HEK293 (cell line): ENCODE data around the gene PLD4.

ENCODE experiments used
- EGR2 ChIP-seq: fragments of 450-650 bp; formaldehyde crosslinking; IDR thresholded peaks from 2 replicates; pipeline ENCODE4 v1.5.1; 2016; ENCODE audit warnings: low read depth, missing biosample characterization, missing genetic modification characterization
- KLF16 ChIP-seq: fragments of 450-650 bp; formaldehyde crosslinking; IDR thresholded peaks from 2 replicates; pipeline ENCODE4 v1.5.1; 2017; ENCODE audit warnings: missing biosample characterization, missing genetic modification characterization
- SP7 ChIP-seq: fragments of 450-650 bp; formaldehyde crosslinking; IDR thresholded peaks from 2 replicates; pipeline ENCODE4 v1.5.1; 2016; ENCODE audit warnings: missing biosample characterization, missing genetic modification characterization
- ZNF10 ChIP-seq: fragments of 450-650 bp; formaldehyde crosslinking; IDR thresholded peaks from 2 replicates; pipeline ENCODE4 v1.5.1; 2017; ENCODE audit warnings: missing biosample characterization, missing genetic modification characterization
- ZNF138 ChIP-seq: fragments of 450-650 bp; formaldehyde crosslinking; IDR thresholded peaks from 2 replicates; pipeline ENCODE4 v1.5.1; 2016; ENCODE audit warnings: missing biosample characterization, missing genetic modification characterization, borderline replicate concordance
- ZNF140 ChIP-seq: fragments of 450-650 bp; formaldehyde crosslinking; IDR thresholded peaks from 2 replicates; pipeline ENCODE4 v1.5.1; 2016; ENCODE audit warnings: missing biosample characterization, missing genetic modification characterization
- ZNF24 ChIP-seq: fragments of 450-650 bp; formaldehyde crosslinking; IDR thresholded peaks from 2 replicates; pipeline ENCODE4 v1.5.1; 2016; ENCODE audit warnings: missing biosample characterization, missing genetic modification characterization
- ZNF416 ChIP-seq: fragments of 450-650 bp; formaldehyde crosslinking; IDR thresholded peaks from 2 replicates; pipeline ENCODE4 v1.5.1; 2016; ENCODE audit warnings: missing biosample characterization, missing genetic modification characterization
- ZNF501 ChIP-seq: fragments of 450-650 bp; formaldehyde crosslinking; IDR thresholded peaks from 2 replicates; pipeline ENCODE4 v1.5.1; 2016; ENCODE audit warnings: missing biosample characterization, missing genetic modification characterization
- ZNF510 ChIP-seq: fragments of 450-650 bp; formaldehyde crosslinking; IDR thresholded peaks from 2 replicates; pipeline ENCODE4 v1.5.1; 2018; ENCODE audit warnings: mild to moderate bottlenecking, missing genetic modification characterization, missing biosample characterization; ENCODE audit not compliant: insufficient replicate concordance
- ZNF555 ChIP-seq: fragments of 450-650 bp; formaldehyde crosslinking; conservative IDR thresholded peaks from 2 replicates; pipeline ENCODE4 v1.5.1; 2017; ENCODE audit warnings: missing biosample characterization, mild to moderate bottlenecking, missing genetic modification characterization, inconsistent platforms
- ZNF560 ChIP-seq: fragments of 450-650 bp; formaldehyde crosslinking; IDR thresholded peaks from 2 replicates; pipeline ENCODE4 v1.5.1; 2017; ENCODE audit warnings: missing biosample characterization, missing genetic modification characterization, borderline replicate concordance
- ZNF585B ChIP-seq: fragments of 450-650 bp; formaldehyde crosslinking; IDR thresholded peaks from 2 replicates; pipeline ENCODE4 v1.5.1; 2016; ENCODE audit warnings: missing biosample characterization, missing genetic modification characterization
- ZNF596 ChIP-seq: fragments of 450-650 bp; IDR thresholded peaks from 2 replicates; pipeline ENCODE4 v1.5.0; 2018; ENCODE audit warnings: missing biosample characterization, mild to moderate bottlenecking, missing genetic modification characterization, moderate library complexity
- ZNF610 ChIP-seq: fragments of 450-650 bp; formaldehyde crosslinking; IDR thresholded peaks from 2 replicates; pipeline ENCODE4 v1.5.1; 2016; ENCODE audit warnings: missing biosample characterization, missing genetic modification characterization, borderline replicate concordance
- ZNF654 ChIP-seq: fragments of 450-650 bp; formaldehyde crosslinking; IDR thresholded peaks from 2 replicates; pipeline ENCODE4 v1.5.1; 2016; ENCODE audit warnings: low read depth, missing biosample characterization, missing genetic modification characterization
- ZNF658 ChIP-seq: fragments of 450-650 bp; formaldehyde crosslinking; IDR thresholded peaks from 2 replicates; pipeline ENCODE4; 2016; ENCODE audit warnings: missing biosample characterization, missing genetic modification characterization
- ZNF677 ChIP-seq: fragments of 450-650 bp; IDR thresholded peaks from 2 replicates; pipeline ENCODE4 v1.5.0; 2018; ENCODE audit warnings: missing biosample characterization, mild to moderate bottlenecking, missing genetic modification characterization, moderate library complexity
- ZNF747 ChIP-seq: fragments of 450-650 bp; formaldehyde crosslinking; IDR thresholded peaks from 2 replicates; pipeline ENCODE4 v1.5.1; 2016; ENCODE audit warnings: missing biosample characterization, missing genetic modification characterization
- ZNF76 ChIP-seq: fragments of 450-650 bp; formaldehyde crosslinking; IDR thresholded peaks from 2 replicates; pipeline ENCODE4; 2016; ENCODE audit warnings: low read depth, missing biosample characterization, missing genetic modification characterization, borderline replicate concordance
- ZNF768 ChIP-seq: fragments of 450-650 bp; formaldehyde crosslinking; IDR thresholded peaks from 2 replicates; pipeline ENCODE4 v1.5.1; 2018; ENCODE audit warnings: missing biosample characterization, mild to moderate bottlenecking, missing genetic modification characterization
- ZNF776 ChIP-seq: fragments of 450-650 bp; formaldehyde crosslinking; IDR thresholded peaks from 2 replicates; pipeline ENCODE4 v1.5.0; 2017; ENCODE audit warnings: missing biosample characterization, missing genetic modification characterization, borderline replicate concordance
- TF ChIP-seq, protein P1 (sequence below): fragments of 450-650 bp; formaldehyde crosslinking; IDR thresholded peaks from 2 replicates; pipeline ENCODE4 v1.5.1; 2016; ENCODE audit warnings: missing biosample characterization, missing genetic modification characterization, low read depth
- TF ChIP-seq, protein P2 (sequence below): fragments of 450-650 bp; formaldehyde crosslinking; IDR thresholded peaks from 2 replicates; pipeline ENCODE4 v1.5.1; 2016; ENCODE audit warnings: missing biosample characterization, missing genetic modification characterization
- TF ChIP-seq, protein P3 (sequence below): fragments of 450-650 bp; formaldehyde crosslinking; IDR thresholded peaks from 2 replicates; pipeline ENCODE4 v1.5.1; 2017; ENCODE audit warnings: missing biosample characterization, missing genetic modification characterization
- TF ChIP-seq, protein P4 (sequence below): sonication (generic); formaldehyde crosslinking; IDR thresholded peaks from 2 replicates; pipeline ENCODE4 v1.8.1; 2022; ENCODE audit warnings: mild to moderate bottlenecking, moderate library complexity, missing genetic modification reagents
- TF ChIP-seq, protein P5 (sequence below): fragments of 450-650 bp; formaldehyde crosslinking; IDR thresholded peaks from 2 replicates; pipeline ENCODE4 v1.5.1; 2016; ENCODE audit warnings: missing biosample characterization, missing genetic modification characterization
- TF ChIP-seq, protein P6 (sequence below): fragments of 450-650 bp; formaldehyde crosslinking; IDR thresholded peaks from 2 replicates; pipeline ENCODE4 v1.5.1; 2016; ENCODE audit warnings: missing biosample characterization, missing genetic modification characterization

PLD4 gene

DNA sequence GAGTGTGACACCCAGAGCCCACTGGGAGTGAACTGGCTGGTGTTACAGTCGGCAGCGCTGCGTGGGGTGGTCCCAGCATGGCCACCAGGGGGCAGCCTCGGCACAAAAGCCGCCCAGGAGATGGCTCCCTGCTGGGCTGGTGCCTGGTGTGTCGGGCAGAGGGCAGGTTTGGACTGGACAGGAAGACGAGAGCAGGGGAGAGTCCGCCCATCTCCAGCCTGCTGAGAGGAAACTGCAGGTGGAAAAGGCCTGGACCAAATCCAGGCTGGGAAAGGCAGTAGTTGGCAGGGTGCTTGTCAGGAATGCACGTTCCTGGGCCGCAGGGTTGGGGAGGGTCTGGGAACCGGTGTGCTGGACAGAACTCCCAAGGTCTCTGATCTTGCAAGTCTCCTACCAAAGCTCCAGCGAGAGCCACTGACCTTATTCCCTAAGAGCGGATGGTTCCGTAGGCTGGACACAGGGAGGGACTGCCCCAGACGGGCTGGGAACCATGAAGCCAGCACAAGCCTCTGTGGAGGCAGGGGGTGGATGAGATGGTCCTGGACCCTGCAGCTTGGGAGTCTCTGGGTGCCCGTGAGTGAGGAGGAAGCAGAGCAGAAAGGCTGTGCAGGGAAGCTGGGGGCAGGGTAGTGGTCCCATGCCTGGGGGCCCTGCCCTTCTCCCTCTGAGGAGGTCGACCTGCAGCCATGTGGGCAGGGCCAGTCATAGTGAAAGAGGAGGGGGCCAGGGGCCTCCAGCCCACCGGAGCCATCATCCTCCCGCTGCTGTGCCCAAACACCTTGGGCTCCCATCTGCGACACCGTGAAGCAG, 51.7 kb downstream of the PLD4 start (continued):
- TF ChIP-seq ZNF768 (tag by site-specific recombination) (no peak), ZNF658 (tag by site-specific recombination) (no peak), ZNF610 (no peak), ZNF747 (tag by site-specific recombination) (no peak), ZNF560 (tag by site-specific recombination) (no peak), ZNF654 (tag by site-specific recombination) (peak; percentile 79), ZNF138 (tag by site-specific recombination) (no peak), EGR2 (peak; percentile 49; the same call in 1 of the 2 replicates), ZNF10 (tag by site-specific recombination) (no peak), ZNF585B (tag by site-specific recombination) (no peak), KLF16 (tag by site-specific recombination) (0 out of 2 replicates have a peak, but pooled peaks have one; percentile 24), ZNF76 (tag by site-specific recombination) (no peak), ZNF510 (tag by site-specific recombination) (no peak), ZNF776 (tag by site-specific recombination) (no peak), ZNF24 (tag by site-specific recombination) (no peak), ZNF140 (no peak), ZNF501 (0 out of 2 replicates have a peak, but pooled peaks have one; percentile 53), SP7 (tag by site-specific recombination) (peak; percentile 58), ZNF555 (no peak), ZNF596 (tag by site-specific recombination) (no peak), ZNF677 (no peak), ZNF416 (tag by site-specific recombination) (no peak)
- TF ChIP-seq, protein P1, sequence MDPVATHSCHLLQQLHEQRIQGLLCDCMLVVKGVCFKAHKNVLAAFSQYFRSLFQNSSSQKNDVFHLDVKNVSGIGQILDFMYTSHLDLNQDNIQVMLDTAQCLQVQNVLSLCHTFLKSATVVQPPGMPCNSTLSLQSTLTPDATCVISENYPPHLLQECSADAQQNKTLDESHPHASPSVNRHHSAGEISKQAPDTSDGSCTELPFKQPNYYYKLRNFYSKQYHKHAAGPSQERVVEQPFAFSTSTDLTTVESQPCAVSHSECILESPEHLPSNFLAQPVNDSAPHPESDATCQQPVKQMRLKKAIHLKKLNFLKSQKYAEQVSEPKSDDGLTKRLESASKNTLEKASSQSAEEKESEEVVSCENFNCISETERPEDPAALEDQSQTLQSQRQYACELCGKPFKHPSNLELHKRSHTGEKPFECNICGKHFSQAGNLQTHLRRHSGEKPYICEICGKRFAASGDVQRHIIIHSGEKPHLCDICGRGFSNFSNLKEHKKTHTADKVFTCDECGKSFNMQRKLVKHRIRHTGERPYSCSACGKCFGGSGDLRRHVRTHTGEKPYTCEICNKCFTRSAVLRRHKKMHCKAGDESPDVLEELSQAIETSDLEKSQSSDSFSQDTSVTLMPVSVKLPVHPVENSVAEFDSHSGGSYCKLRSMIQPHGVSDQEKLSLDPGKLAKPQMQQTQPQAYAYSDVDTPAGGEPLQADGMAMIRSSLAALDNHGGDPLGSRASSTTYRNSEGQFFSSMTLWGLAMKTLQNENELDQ (tag by site-specific recombination), result no peak
- TF ChIP-seq, protein P2, sequence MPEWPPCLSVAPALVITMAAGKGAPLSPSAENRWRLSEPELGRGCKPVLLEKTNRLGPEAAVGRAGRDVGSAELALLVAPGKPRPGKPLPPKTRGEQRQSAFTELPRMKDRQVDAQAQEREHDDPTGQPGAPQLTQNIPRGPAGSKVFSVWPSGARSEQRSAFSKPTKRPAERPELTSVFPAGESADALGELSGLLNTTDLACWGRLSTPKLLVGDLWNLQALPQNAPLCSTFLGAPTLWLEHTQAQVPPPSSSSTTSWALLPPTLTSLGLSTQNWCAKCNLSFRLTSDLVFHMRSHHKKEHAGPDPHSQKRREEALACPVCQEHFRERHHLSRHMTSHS, result no peak
- TF ChIP-seq, protein P3, sequence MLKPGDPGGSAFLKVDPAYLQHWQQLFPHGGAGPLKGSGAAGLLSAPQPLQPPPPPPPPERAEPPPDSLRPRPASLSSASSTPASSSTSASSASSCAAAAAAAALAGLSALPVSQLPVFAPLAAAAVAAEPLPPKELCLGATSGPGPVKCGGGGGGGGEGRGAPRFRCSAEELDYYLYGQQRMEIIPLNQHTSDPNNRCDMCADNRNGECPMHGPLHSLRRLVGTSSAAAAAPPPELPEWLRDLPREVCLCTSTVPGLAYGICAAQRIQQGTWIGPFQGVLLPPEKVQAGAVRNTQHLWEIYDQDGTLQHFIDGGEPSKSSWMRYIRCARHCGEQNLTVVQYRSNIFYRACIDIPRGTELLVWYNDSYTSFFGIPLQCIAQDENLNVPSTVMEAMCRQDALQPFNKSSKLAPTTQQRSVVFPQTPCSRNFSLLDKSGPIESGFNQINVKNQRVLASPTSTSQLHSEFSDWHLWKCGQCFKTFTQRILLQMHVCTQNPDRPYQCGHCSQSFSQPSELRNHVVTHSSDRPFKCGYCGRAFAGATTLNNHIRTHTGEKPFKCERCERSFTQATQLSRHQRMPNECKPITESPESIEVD, result no peak
- TF ChIP-seq, protein P4, sequence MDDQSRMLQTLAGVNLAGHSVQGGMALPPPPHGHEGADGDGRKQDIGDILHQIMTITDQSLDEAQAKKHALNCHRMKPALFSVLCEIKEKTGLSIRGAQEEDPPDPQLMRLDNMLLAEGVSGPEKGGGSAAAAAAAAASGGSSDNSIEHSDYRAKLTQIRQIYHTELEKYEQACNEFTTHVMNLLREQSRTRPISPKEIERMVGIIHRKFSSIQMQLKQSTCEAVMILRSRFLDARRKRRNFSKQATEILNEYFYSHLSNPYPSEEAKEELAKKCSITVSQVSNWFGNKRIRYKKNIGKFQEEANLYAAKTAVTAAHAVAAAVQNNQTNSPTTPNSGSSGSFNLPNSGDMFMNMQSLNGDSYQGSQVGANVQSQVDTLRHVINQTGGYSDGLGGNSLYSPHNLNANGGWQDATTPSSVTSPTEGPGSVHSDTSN (CRISPR knock-in tag), result no peak
- TF ChIP-seq, protein P5, sequence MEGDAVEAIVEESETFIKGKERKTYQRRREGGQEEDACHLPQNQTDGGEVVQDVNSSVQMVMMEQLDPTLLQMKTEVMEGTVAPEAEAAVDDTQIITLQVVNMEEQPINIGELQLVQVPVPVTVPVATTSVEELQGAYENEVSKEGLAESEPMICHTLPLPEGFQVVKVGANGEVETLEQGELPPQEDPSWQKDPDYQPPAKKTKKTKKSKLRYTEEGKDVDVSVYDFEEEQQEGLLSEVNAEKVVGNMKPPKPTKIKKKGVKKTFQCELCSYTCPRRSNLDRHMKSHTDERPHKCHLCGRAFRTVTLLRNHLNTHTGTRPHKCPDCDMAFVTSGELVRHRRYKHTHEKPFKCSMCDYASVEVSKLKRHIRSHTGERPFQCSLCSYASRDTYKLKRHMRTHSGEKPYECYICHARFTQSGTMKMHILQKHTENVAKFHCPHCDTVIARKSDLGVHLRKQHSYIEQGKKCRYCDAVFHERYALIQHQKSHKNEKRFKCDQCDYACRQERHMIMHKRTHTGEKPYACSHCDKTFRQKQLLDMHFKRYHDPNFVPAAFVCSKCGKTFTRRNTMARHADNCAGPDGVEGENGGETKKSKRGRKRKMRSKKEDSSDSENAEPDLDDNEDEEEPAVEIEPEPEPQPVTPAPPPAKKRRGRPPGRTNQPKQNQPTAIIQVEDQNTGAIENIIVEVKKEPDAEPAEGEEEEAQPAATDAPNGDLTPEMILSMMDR (tag by site-specific recombination), result peak; percentile 88
- TF ChIP-seq, protein P6, sequence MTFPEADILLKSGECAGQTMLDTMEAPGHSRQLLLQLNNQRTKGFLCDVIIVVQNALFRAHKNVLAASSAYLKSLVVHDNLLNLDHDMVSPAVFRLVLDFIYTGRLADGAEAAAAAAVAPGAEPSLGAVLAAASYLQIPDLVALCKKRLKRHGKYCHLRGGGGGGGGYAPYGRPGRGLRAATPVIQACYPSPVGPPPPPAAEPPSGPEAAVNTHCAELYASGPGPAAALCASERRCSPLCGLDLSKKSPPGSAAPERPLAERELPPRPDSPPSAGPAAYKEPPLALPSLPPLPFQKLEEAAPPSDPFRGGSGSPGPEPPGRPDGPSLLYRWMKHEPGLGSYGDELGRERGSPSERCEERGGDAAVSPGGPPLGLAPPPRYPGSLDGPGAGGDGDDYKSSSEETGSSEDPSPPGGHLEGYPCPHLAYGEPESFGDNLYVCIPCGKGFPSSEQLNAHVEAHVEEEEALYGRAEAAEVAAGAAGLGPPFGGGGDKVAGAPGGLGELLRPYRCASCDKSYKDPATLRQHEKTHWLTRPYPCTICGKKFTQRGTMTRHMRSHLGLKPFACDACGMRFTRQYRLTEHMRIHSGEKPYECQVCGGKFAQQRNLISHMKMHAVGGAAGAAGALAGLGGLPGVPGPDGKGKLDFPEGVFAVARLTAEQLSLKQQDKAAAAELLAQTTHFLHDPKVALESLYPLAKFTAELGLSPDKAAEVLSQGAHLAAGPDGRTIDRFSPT (tag by site-specific recombination), result peak; percentile 84
